HG02884 (cell line): ENCODE measurements around the gene BRMS1L.
"Not testable (repeated sequence)": the region's sequence is repeated elsewhere in the genome, so short reads cannot be mapped to it uniquely, and the experiment has no call there.

Experiments used
- ATAC-seq: cut with Tn5 transposase; IDR thresholded peaks from one replicate; pipeline ENCODE4 v1.9.1; 2021; ENCODE audit warnings: mild to moderate bottlenecking, moderate library complexity; ENCODE audit not compliant: unreplicated experiment

The BRMS1L gene

GRCh38 chr14:35826218-35826951 lies at the start of gene BRMS1L:
BRMS1L (plus strand) TSS chr14:35826338; CDS start chr14:35826517, 179 bp downstream.
- peak; percentile 95 for ATAC-seq

- no peak for ATAC-seq
Observed at GRCh38 chr14:35776823-35777222, 49.3 kb upstream of the BRMS1L start.

- not testable (repeated sequence) for ATAC-seq
Observed at GRCh38 chr14:35777550-35777949, 48.6 kb upstream of the BRMS1L start.

- no peak for ATAC-seq
Observed at GRCh38 chr14:35779368-35779767, 46.8 kb upstream of the BRMS1L start.

GRCh38 chr14:35783699-35784098 lies 42.4 kb upstream of the BRMS1L start:
- ATAC-seq: no peak

- ATAC-seq: no peak
Observed at GRCh38 chr14:35786856-35787255, 39.3 kb upstream of the BRMS1L start.

GRCh38 chr14:35789651-35790050 lies 36.5 kb upstream of the BRMS1L start:
- no peak for ATAC-seq

- ATAC-seq: no peak
Observed at GRCh38 chr14:35797796-35798195, 28.3 kb upstream of the BRMS1L start.

- ATAC-seq: no peak
Observed at GRCh38 chr14:35806006-35806907, 19.9 kb upstream of the BRMS1L start.

GRCh38 chr14:35807131-35807961 lies 18.8 kb upstream of the BRMS1L start:
- ATAC-seq: no peak

- no peak for ATAC-seq
Observed at GRCh38 chr14:35808076-35808637, 18.0 kb upstream of the BRMS1L start.

- ATAC-seq: peak; percentile 96
Observed at GRCh38 chr14:35808638-35809563, 17.2 kb upstream of the BRMS1L start, which contains the start of gene RALGAPA1. RALGAPA1 (minus strand) TSS chr14:35809295; CDS start chr14:35808835, 460 bp downstream.

GRCh38 chr14:35809597-35809996 lies 16.5 kb upstream of the BRMS1L start:
- no peak for ATAC-seq

- ATAC-seq: no peak
Observed at GRCh38 chr14:35810963-35811362, 15.2 kb upstream of the BRMS1L start.

- ATAC-seq: no peak
Observed at GRCh38 chr14:35814371-35815005, 11.7 kb upstream of the BRMS1L start.

GRCh38 chr14:35818346-35819115 lies 7.6 kb upstream of the BRMS1L start:
- no peak for ATAC-seq

- ATAC-seq: no peak
Observed at GRCh38 chr14:35819591-35820540, 6.3 kb upstream of the BRMS1L start.
